ENCODE measurements around the gene LRP1B.

LRP1B gene

GRCh38 chr2:140262908-140263307 is 1867.9 kb downstream of the LRP1B start:
- DNase-seq: no peak

GRCh38 chr2:140257692-140258300 is 1873.0 kb downstream of the LRP1B start:
- DNase-seq: no peak

GRCh38 chr2:140256080-140256479 is 1874.7 kb downstream of the LRP1B start:
- no peak for DNase-seq

- no peak for DNase-seq
Observed at GRCh38 chr2:140249821-140250220, 1881.0 kb downstream of the LRP1B start.

GRCh38 chr2:140248623-140249022 is 1882.2 kb downstream of the LRP1B start:
- no peak for DNase-seq

- no peak for DNase-seq
Observed at GRCh38 chr2:140247451-140248195, 1883.2 kb downstream of the LRP1B start.

- DNase-seq: no peak
Observed at GRCh38 chr2:140246957-140247356, 1883.9 kb downstream of the LRP1B start.

- no peak for DNase-seq
Observed at GRCh38 chr2:140246058-140246457, 1884.8 kb downstream of the LRP1B start.

- no peak for DNase-seq
Observed at GRCh38 chr2:140242889-140243288, 1887.9 kb downstream of the LRP1B start.

- DNase-seq: no peak
Observed at GRCh38 chr2:140234116-140234515, 1896.7 kb downstream of the LRP1B start.

- DNase-seq: no peak
Observed at GRCh38 chr2:140210963-140211362, 1919.9 kb downstream of the LRP1B start.

GRCh38 chr2:140205093-140205492 is 1925.7 kb downstream of the LRP1B start:
- no peak for DNase-seq

- DNase-seq: no peak
Observed at GRCh38 chr2:140203347-140203746, 1927.5 kb downstream of the LRP1B start.

GRCh38 chr2:140201572-140201971 is 1929.2 kb downstream of the LRP1B start:
- DNase-seq: no peak

GRCh38 chr2:140200764-140201163 is 1930.1 kb downstream of the LRP1B start:
- DNase-seq: no peak

- DNase-seq: no peak
Observed at GRCh38 chr2:140200307-140200706, 1930.5 kb downstream of the LRP1B start.

GRCh38 chr2:140199312-140199711 is 1931.5 kb downstream of the LRP1B start:
- DNase-seq: no peak

GRCh38 chr2:140187086-140187485 is 1943.7 kb downstream of the LRP1B start:
- DNase-seq: no peak

GRCh38 chr2:140186313-140186712 is 1944.5 kb downstream of the LRP1B start:
- DNase-seq: no peak

GRCh38 chr2:140185076-140185475 is 1945.7 kb downstream of the LRP1B start:
- DNase-seq: no peak

- no peak for DNase-seq
Observed at GRCh38 chr2:140183056-140183765, 1947.6 kb downstream of the LRP1B start.

All from NCI-H1092 (cell line).